HepG2 (cell line): ENCODE data around the gene IRS2. TPM values are rescaled to one million over a fixed set of nuclear protein-coding genes. Genes with fewer than 3 reads are reported as not detected.

Source experiments
- ATAC-seq: fragments of 200-7000 bp; cut with Tn5 transposase; 3 replicates; pipeline ENCODE4 v1.9.1; 2020; ENCODE audit warnings: mild to moderate bottlenecking, moderate library complexity
- BruUV-seq: library from RNA; stranded (reverse); fragments of 400-500 nt; replicated peaks from 2 replicates; lab custom pipeline; 2021; lab: Mats Ljungman, UMichigan
- CTCF ChIA-PET: fragments of 300-600 bp; formaldehyde crosslinking; extraction: SDS; loops from one replicate; lab custom pipeline; 2021; ENCODE audit warnings: low total read pairs, inconsistent platforms, low intra/inter-chr PET ratio; lab: Yijun Ruan, JAX
- POLR2A ChIA-PET: fragments of 350-600 bp; sonication (Branson Sonifier 250); formaldehyde crosslinking; loops from one replicate; lab custom pipeline; 2020; ENCODE audit warnings: antibody characterized with exemption, inconsistent platforms; lab: Yijun Ruan, JAX
- DNase-seq: peaks from one replicate; pipeline ENCODE4 v3.0.0-alpha.2; 2015; ENCODE audit warnings: low spot score
- FAIRE-seq: peaks from 3 replicates; lab custom pipeline; 2011; peaks lifted over from hg19 to GRCh38; lab: Jason Lieb, UNC
- H2AFZ ChIP-seq: one replicate; pipeline ENCODE4 v1.6.1; 2011; ENCODE audit warnings: low read length, inconsistent platforms
- H3K27ac ChIP-seq: fragments of 300-600 bp; 3 replicates; pipeline ENCODE4 v1.8.0; 2011; ENCODE audit warnings: mixed run types, mild to moderate bottlenecking, mixed read lengths, low read length, inconsistent platforms; ENCODE audit not compliant: insufficient read depth; ENCODE audit errors: extremely low read length
- H3K27me3 ChIP-seq, 2 experiments: fragments of 200-600 bp in 1 of 2; 2 replicates in 1 of 2; 3 replicates in 1 of 2; pipeline versions ENCODE4 v1.6.0 to v1.8.0; 2011; ENCODE audit warnings: low read length in 2 of 2, mild to moderate bottlenecking in 2 of 2, moderate library complexity in 2 of 2, inconsistent platforms in 1 of 2; ENCODE audit not compliant: insufficient read depth in 2 of 2, control insufficient read depth in 1 of 2
- H3K36me3 ChIP-seq, 2 experiments: fragments of 200-600 bp in 1 of 2; replicated peaks in 1 of 2; 2 replicates in 1 of 2; 3 replicates in 1 of 2; pipeline versions ENCODE4 v1.5.1 to v1.8.0; 2011; ENCODE audit warnings: low read length in 2 of 2, inconsistent platforms in 1 of 2; ENCODE audit not compliant: insufficient read depth in 2 of 2, control insufficient read depth in 1 of 2
- H3K4me1 ChIP-seq: 2 replicates; pipeline ENCODE4 v1.5.1; 2012; ENCODE audit warnings: low read length, inconsistent platforms; ENCODE audit not compliant: insufficient read depth
- H3K4me2 ChIP-seq: 2 replicates; pipeline ENCODE4 v1.6.0; 2011; ENCODE audit warnings: low read depth, low read length, inconsistent platforms
- H3K4me3 ChIP-seq, 3 experiments: fragments of 200-600 bp in 1 of 3; sonication (generic), shearing (Covaris generic) in 1 of 3; replicated peaks in 1 of 3; 2 replicates each; pipeline ENCODE4 v1.5.1; 2011 to 2016; ENCODE audit warnings: low read length in 3 of 3, inconsistent platforms in 2 of 3, low read depth in 2 of 3, mild to moderate bottlenecking in 2 of 3, control low read depth in 1 of 3, mixed read lengths in 1 of 3; ENCODE audit not compliant: insufficient read depth in 1 of 3
- H3K79me2 ChIP-seq: one replicate; pipeline ENCODE4 v1.6.1; 2011; ENCODE audit warnings: low read length, inconsistent platforms; ENCODE audit not compliant: insufficient read depth
- H3K9ac ChIP-seq: 2 replicates; pipeline ENCODE4 v1.6.0; 2011; ENCODE audit warnings: mild to moderate bottlenecking, low read depth, low read length, inconsistent platforms; ENCODE audit not compliant: insufficient read depth
- H3K9me3 ChIP-seq: 2 replicates; pipeline ENCODE4 v1.5.1; 2012; ENCODE audit warnings: mild to moderate bottlenecking, low read length
- H4K20me1 ChIP-seq: 2 replicates; pipeline ENCODE4 v1.6.0; 2011; ENCODE audit warnings: inconsistent platforms, mild to moderate bottlenecking, low read length, moderate library complexity; ENCODE audit not compliant: insufficient read depth
- ARID5B ChIP-seq: IDR thresholded peaks from 2 replicates; pipeline ENCODE4 v1.4.0; 2020; ENCODE audit warnings: mild to moderate bottlenecking, missing genetic modification reagents
- DRAP1 ChIP-seq: IDR thresholded peaks from 2 replicates; pipeline ENCODE4 v1.6.1; 2016; ENCODE audit warnings: missing genetic modification reagents, missing compliant biosample characterization
- JDP2 ChIP-seq: sonication (generic); formaldehyde crosslinking; IDR thresholded peaks from 2 replicates; pipeline ENCODE4 v1.8.1; 2022; ENCODE audit warnings: missing genetic modification reagents, borderline replicate concordance
- RAD51 ChIP-seq: fragments of 450-650 bp; IDR thresholded peaks from 2 replicates; pipeline ENCODE4 v1.6.1; 2016; ENCODE audit warnings: borderline replicate concordance
- SP1 ChIP-seq, 2 experiments: fragments of 450-650 bp in 1 of 2; sonication (generic) in 1 of 2; formaldehyde crosslinking in 1 of 2; IDR thresholded peaks; 2 replicates each; pipeline versions ENCODE4 v1.4.0 to v1.6.1; 2016 to 2020; ENCODE audit warnings: missing genetic modification reagents in 1 of 2
- ZNF446 ChIP-seq: sonication (generic); formaldehyde crosslinking; IDR thresholded peaks from 2 replicates; pipeline ENCODE4 v1.5.0; 2020; ENCODE audit warnings: mild to moderate bottlenecking, missing genetic modification reagents
- ZNF564 ChIP-seq: sonication (generic); formaldehyde crosslinking; IDR thresholded peaks from 2 replicates; pipeline ENCODE4 v1.8.1; 2023; ENCODE audit warnings: mild to moderate bottlenecking, missing genetic modification reagents
- ZNF605 ChIP-seq: sonication (generic); formaldehyde crosslinking; IDR thresholded peaks from 2 replicates; pipeline ENCODE4 v1.8.0; 2022; ENCODE audit warnings: mild to moderate bottlenecking, missing genetic modification reagents
- WGBS: methylation state at CpG from one replicate; pipeline ENCODE4 v1.1.6; 2017; ENCODE audit warnings: low lambda C conversion rate; 5-methylcytosine and 5-hydroxymethylcytosine counted together
- in situ Hi-C: cut with HindIII; loops from 2 replicates; pipeline ENCODE4 v1.10.0; 2017; ENCODE audit warnings: low pct_unique_long_range_greater_than_20kb; ENCODE audit not compliant: extremely low pct_ligation_motif_present
- intact Hi-C: fragments of 100-400 bp; cut with micrococcal nuclease; formaldehyde crosslinking; loops from one replicate; pipeline ENCODE4 v1.10.0; 2022; ENCODE audit not compliant: unreplicated experiment
- polyA plus RNA-seq, 8 experiments: library from polyadenylated mRNA; depleted of rRNA in 3 of 8; stranded (reverse) in 7 of 8; unstranded in 1 of 8; fragments of >200 nt; fragmentation: Illumina TruSeq in 4 of 8; extraction: Trizol in 4 of 8; gene quantifications; 2 replicates each; pipeline versions ENCODE4 v1.2.1 to v1.2.3, GENCODE V29; 2011 to 2016; ENCODE audit warnings: low read depth in 4 of 8, missing spikeins in 1 of 8, mixed read lengths in 1 of 8; ENCODE audit not compliant: insufficient read depth in 1 of 8
- total RNA-seq, 5 experiments: library from RNA; depleted of rRNA; stranded (reverse); fragments of >200 nt; fragmentation: Illumina TruSeq; extraction: Trizol; gene quantifications; 2 replicates each; pipeline ENCODE4 v1.2.3, GENCODE V29; 2016; ENCODE audit warnings: low read depth in 1 of 5

Gene IRS2
- total and polyA plus RNA-seq, 2 of the 13 experiments (the other 11 are each of a cell fraction or from before 2014, with no cell fraction given), result 0.02 to 0.04 TPM

GRCh38 chr13:109764045-109764444, 22.3 kb downstream of the IRS2 start:
- no peak overlapping the region for H3K4me2 ChIP-seq
- FAIRE-seq (no peak), DNase-seq (no peak), ATAC-seq (no peak)
- no peak overlapping the region for H3K9ac ChIP-seq
- POLR2A ChIA-PET, result no interaction called here
- no peaks in the 10 kb centered on the region for H3K79me2 ChIP-seq
- CTCF ChIA-PET, result no interaction called here
- no peaks in the 10 kb centered on the region for H4K20me1 ChIP-seq
- no peaks in the 10 kb centered on the region for H3K27me3 ChIP-seq
- no peak overlapping the region for H2AFZ ChIP-seq
- intact Hi-C loops (no loop called here), in situ Hi-C loops (no loop called here)
- WGBS, result 21% methylated on average over 7 of the region's 7 CpGs
- no peak for TF ChIP-seq ZNF446 (CRISPR knock-in tag)
- no peak for TF ChIP-seq RAD51
- TF ChIP-seq ZNF564 (CRISPR knock-in tag), result no peak
- TF ChIP-seq JDP2 (CRISPR knock-in tag), result no peak
- no peak for TF ChIP-seq ZNF605 (CRISPR knock-in tag)
- TF ChIP-seq DRAP1 (CRISPR knock-in tag), result no peak
- no peak for TF ChIP-seq ARID5B (CRISPR knock-in tag)
- TF ChIP-seq SP1 (IDR thresholded peaks at IDR 0.05), result no peak
- no peak for TF ChIP-seq SP1 (CRISPR knock-in tag; IDR thresholded peaks at IDR 0.05)
- H3K9me3 ChIP-seq, result no peaks in the 10 kb centered on the region
- no peaks in the 10 kb centered on the region for H3K36me3 ChIP-seq
- no peak overlapping the region for H3K4me3 ChIP-seq
- H3K4me1 ChIP-seq, result no peaks in the 10 kb centered on the region
- H3K27ac ChIP-seq, result no peak overlapping the region
- no TSS peak for BruUV-seq
